PFSK-1 (cell line): ENCODE results near the gene PTPRN2.

Experiments used
- FOXP2 ChIP-seq: optimal IDR thresholded peaks from 2 replicates; pipeline ENCODE3; 2011; ENCODE audit warnings: borderline replicate concordance, control low read depth, inconsistent platforms; ENCODE audit not compliant: insufficient read depth; ENCODE audit errors: extremely low read length, extremely low read depth
- POLR2AphosphoS5 ChIP-seq: IDR thresholded peaks from 2 replicates; pipeline ENCODE4 v1.6.1; 2012; ENCODE audit warnings: low read depth, mild to moderate bottlenecking, control low read depth, low read length, moderate library complexity
- SIN3A ChIP-seq: IDR thresholded peaks from 2 replicates; pipeline ENCODE4 v1.6.1; 2012; ENCODE audit warnings: mild to moderate bottlenecking, low read length, moderate library complexity, borderline replicate concordance; ENCODE audit not compliant: insufficient read depth
- TAF1 ChIP-seq: IDR thresholded peaks from 2 replicates; pipeline ENCODE4 v1.6.1; 2012; ENCODE audit warnings: low read length, control low read depth, borderline replicate concordance; ENCODE audit not compliant: insufficient read depth
- TF ChIP-seq, protein P1 (sequence below), 2 experiments: IDR thresholded peaks; 2 replicates each; pipeline versions ENCODE4 v1.6.1 to v1.8.0; 2011 to 2012; ENCODE audit warnings: low read depth in 2 of 2, low read length in 2 of 2, control low read depth in 1 of 2, inconsistent platforms in 1 of 2, mild to moderate bottlenecking in 1 of 2, moderate library complexity in 1 of 2; ENCODE audit not compliant: insufficient read depth in 1 of 2

The PTPRN2 gene

DNA sequence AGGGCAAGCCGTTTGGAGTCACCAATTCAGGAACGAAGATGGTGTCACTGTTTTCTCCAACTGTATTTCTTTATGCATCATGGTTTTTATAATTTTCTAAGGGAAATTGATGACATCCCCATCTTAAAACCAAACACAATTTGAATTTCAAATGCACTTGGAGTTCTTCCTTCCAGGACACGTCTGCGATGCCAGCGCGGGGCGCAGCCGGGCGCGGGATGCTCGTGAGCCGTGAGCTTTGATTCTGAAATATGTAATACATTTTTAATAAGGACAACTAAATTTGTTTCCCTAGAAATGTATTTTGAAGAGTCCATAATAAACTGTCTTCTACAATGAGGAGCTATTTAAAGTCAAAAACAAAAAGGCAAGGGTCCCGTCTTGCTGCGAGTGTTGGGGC, 758.7 kb downstream of the PTPRN2 start:
- TF ChIP-seq SIN3A, result no peak
- TF ChIP-seq TAF1, result no peak
- no peak for TF ChIP-seq FOXP2
- TF ChIP-seq, protein P1, sequence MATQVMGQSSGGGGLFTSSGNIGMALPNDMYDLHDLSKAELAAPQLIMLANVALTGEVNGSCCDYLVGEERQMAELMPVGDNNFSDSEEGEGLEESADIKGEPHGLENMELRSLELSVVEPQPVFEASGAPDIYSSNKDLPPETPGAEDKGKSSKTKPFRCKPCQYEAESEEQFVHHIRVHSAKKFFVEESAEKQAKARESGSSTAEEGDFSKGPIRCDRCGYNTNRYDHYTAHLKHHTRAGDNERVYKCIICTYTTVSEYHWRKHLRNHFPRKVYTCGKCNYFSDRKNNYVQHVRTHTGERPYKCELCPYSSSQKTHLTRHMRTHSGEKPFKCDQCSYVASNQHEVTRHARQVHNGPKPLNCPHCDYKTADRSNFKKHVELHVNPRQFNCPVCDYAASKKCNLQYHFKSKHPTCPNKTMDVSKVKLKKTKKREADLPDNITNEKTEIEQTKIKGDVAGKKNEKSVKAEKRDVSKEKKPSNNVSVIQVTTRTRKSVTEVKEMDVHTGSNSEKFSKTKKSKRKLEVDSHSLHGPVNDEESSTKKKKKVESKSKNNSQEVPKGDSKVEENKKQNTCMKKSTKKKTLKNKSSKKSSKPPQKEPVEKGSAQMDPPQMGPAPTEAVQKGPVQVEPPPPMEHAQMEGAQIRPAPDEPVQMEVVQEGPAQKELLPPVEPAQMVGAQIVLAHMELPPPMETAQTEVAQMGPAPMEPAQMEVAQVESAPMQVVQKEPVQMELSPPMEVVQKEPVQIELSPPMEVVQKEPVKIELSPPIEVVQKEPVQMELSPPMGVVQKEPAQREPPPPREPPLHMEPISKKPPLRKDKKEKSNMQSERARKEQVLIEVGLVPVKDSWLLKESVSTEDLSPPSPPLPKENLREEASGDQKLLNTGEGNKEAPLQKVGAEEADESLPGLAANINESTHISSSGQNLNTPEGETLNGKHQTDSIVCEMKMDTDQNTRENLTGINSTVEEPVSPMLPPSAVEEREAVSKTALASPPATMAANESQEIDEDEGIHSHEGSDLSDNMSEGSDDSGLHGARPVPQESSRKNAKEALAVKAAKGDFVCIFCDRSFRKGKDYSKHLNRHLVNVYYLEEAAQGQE (IDR thresholded peaks at IDR 0.05; ENCODE audit: insufficient read depth in 1 of 2, low read depth in 2 of 2, low read length in 2 of 2), result no peak
- TF ChIP-seq POLR2AphosphoS5, result no peak

DNA sequence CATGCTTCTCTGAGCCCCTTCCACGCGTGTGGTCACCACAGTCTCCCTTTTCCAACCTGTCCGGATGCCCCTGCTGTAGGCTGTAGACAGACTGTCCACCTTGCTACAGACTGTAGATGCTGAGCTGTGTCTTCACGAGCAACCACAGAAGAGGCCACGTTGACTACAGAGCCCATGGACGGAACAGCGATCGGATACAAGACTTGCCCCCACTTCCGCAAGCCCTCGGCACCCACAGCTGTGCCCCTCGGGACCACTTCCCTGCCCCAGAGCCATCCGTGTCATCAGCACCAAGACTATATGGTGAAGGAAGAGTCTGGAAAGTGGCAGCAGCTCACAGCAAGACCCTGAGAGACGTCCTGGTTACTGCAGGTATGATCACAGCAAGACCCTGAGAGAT, 759.4 kb downstream of the PTPRN2 start:
- TF ChIP-seq TAF1 (no peak), POLR2AphosphoS5 (no peak), SIN3A (no peak), FOXP2 (no peak)
- TF ChIP-seq, protein P1 (IDR thresholded peaks at IDR 0.05; ENCODE audit: insufficient read depth in 1 of 2, low read depth in 2 of 2, low read length in 2 of 2), result no peak

DNA sequence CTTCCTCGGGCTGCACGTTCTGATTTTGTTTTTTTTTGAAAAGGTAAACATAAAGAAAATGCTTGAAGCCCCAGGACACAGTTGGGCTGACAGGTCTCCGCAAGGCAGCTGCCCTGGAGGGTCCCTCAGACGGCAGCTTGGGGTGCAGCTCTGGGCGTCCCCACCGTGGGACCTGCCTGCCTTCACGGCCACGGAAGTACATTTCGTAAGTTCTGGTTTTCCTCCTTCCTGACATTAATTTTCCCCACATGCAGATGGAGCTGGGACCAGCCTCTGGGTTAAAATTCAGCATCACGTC, 759.8 kb downstream of the PTPRN2 start:
- TF ChIP-seq SIN3A, result no peak

DNA sequence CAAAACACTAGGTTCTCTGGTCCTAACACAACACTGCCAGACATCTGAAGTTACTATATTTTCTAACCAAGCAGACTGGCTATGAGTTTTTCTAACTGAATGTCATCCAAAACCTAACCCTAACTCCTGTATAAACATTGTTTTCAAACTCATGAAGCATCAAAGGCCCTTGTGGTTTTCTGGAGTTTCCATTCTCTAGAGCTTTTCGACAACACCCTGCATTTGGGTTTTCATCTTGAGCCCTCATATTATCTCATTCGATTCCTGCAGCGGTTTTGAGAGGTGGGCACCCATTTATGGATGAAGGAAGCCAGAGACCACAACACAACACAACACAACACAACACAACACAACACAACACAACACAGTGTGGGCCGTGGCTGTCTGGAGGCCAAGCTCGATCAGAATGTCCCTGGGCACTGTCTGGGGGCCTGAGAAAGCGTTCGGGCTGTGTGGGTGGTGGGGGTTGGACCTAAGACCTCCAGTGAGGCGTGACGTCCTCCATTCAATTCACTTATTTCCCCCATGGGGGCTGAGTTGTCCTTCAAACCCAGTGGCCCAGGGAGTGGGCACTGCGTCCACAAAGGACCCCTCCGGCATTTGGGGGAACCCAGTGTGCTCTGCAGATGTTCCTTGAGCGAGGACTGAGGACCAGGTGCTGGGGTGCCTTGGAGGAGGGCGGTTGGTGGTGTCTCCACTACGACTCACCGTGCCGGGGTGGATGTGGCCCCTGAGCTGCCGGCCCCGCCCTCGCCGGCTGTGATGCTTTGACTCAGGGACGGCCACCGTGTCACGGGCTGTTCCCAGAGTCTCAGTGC, 760.4 kb downstream of the PTPRN2 start:
- TF ChIP-seq, protein P1 (IDR thresholded peaks at IDR 0.05; ENCODE audit: insufficient read depth in 1 of 2, low read depth in 2 of 2, low read length in 2 of 2), result no peak
- TF ChIP-seq POLR2AphosphoS5 (no peak), FOXP2 (no peak), SIN3A (no peak), TAF1 (no peak)

DNA sequence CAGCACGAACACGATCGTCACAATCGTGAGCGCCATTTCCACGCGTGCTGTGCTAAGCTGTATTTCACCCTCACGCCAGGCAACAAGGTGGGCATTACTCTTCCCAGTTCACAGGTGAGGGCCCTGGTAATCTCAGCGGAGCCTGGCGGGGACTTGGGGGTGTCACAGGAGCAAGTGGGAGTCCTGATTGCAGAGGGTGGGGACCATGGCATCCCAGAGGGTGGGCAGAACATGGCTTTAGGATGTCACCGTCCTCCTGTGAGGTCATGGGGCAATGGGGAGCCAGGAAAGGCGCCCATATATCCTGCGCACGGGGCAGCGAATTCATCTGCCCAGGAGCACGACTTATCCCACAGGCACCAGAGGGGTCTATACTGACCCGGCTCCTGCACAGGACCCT, 761.1 kb downstream of the PTPRN2 start:
- TF ChIP-seq SIN3A (no peak), FOXP2 (no peak), TAF1 (no peak), POLR2AphosphoS5 (no peak)
- TF ChIP-seq, protein P1 (IDR thresholded peaks at IDR 0.05; ENCODE audit: insufficient read depth in 1 of 2, low read depth in 2 of 2, low read length in 2 of 2), result no peak
